HG03103 (cell line): ENCODE measurements around the gene TNS1.
"Not testable (repeated sequence)": the region's sequence is repeated elsewhere in the genome, so short reads cannot be mapped to it uniquely, and the experiment has no call there.

ENCODE experiments used
- ATAC-seq: cut with Tn5 transposase; IDR thresholded peaks from one replicate; pipeline ENCODE4 v1.9.1; 2021; ENCODE audit warnings: low read depth; ENCODE audit not compliant: unreplicated experiment

Gene TNS1

GRCh38 chr2:217793566-217794132 is 209.1 kb downstream of the TNS1 start:
- ATAC-seq, result no peak

GRCh38 chr2:217792626-217793527 is 209.9 kb downstream of the TNS1 start:
- ATAC-seq, result no peak

GRCh38 chr2:217791551-217791950 is 211.2 kb downstream of the TNS1 start:
- no peak for ATAC-seq

- ATAC-seq, result no peak
Observed at GRCh38 chr2:217790681-217791392, 212.0 kb downstream of the TNS1 start.

GRCh38 chr2:217790195-217790594 is 212.6 kb downstream of the TNS1 start:
- ATAC-seq, result peak; percentile 60

GRCh38 chr2:217789736-217790181 is 213.0 kb downstream of the TNS1 start:
- no peak for ATAC-seq

- ATAC-seq, result no peak
Observed at GRCh38 chr2:217789003-217789735, 213.6 kb downstream of the TNS1 start.

- no peak for ATAC-seq
Observed at GRCh38 chr2:217788669-217789002, 214.2 kb downstream of the TNS1 start.

GRCh38 chr2:217787160-217787877 is 215.5 kb downstream of the TNS1 start:
- no peak for ATAC-seq

GRCh38 chr2:217786560-217786959 is 216.2 kb downstream of the TNS1 start:
- not testable (repeated sequence) for ATAC-seq

GRCh38 chr2:217785544-217786045 is 217.2 kb downstream of the TNS1 start:
- ATAC-seq, result no peak

GRCh38 chr2:217784996-217785543 is 217.7 kb downstream of the TNS1 start:
- no peak for ATAC-seq

- ATAC-seq, result no peak
Observed at GRCh38 chr2:217783243-217783642, 219.6 kb downstream of the TNS1 start.

GRCh38 chr2:217777906-217778305 is 224.9 kb downstream of the TNS1 start:
- ATAC-seq, result no peak

GRCh38 chr2:217776631-217777030 is 226.2 kb downstream of the TNS1 start:
- no peak for ATAC-seq

GRCh38 chr2:217775920-217776503 is 226.8 kb downstream of the TNS1 start:
- no peak for ATAC-seq

- ATAC-seq, result no peak
Observed at GRCh38 chr2:217774232-217774631, 228.6 kb downstream of the TNS1 start.

- ATAC-seq, result no peak
Observed at GRCh38 chr2:217773539-217773938, 229.3 kb downstream of the TNS1 start.

- ATAC-seq, result no peak
Observed at GRCh38 chr2:217766356-217766755, 236.4 kb downstream of the TNS1 start.
